Effector memory CD4-positive, alpha-beta T cell (primary cell): Measurements from ENCODE around the gene INTS11.

ENCODE experiments used
- DNase-seq, 3 donors: peaks; one replicate each; pipeline ENCODE4 v3.0.0-alpha.2; 2020
- H3K27ac ChIP-seq: 2 replicates; pipeline ENCODE4 v1.7.0; 2013; ENCODE audit warnings: mild to moderate bottlenecking, low read length, moderate library complexity; ENCODE audit not compliant: insufficient read depth, poor library complexity, severe bottlenecking
- H3K27me3 ChIP-seq: replicated peaks from 2 replicates; pipeline ENCODE4 v1.7.0; 2013; ENCODE audit warnings: mild to moderate bottlenecking, low read length; ENCODE audit not compliant: insufficient read depth, control insufficient read depth, poor library complexity, severe bottlenecking
- H3K36me3 ChIP-seq: 2 replicates; pipeline ENCODE4 v1.7.0; 2013; ENCODE audit warnings: mild to moderate bottlenecking, low read length, moderate library complexity; ENCODE audit not compliant: control insufficient read depth, insufficient read depth
- H3K4me1 ChIP-seq: 2 replicates; pipeline ENCODE4 v1.7.0; 2013; ENCODE audit warnings: low read length, mild to moderate bottlenecking; ENCODE audit not compliant: control insufficient read depth, insufficient read depth, poor library complexity, severe bottlenecking
- H3K4me3 ChIP-seq: 2 replicates; pipeline ENCODE4 v1.7.0; 2013; ENCODE audit warnings: low read length, low read depth, mild to moderate bottlenecking; ENCODE audit not compliant: insufficient read depth, poor library complexity, severe bottlenecking
- H3K9me3 ChIP-seq: 2 replicates; pipeline ENCODE4 v1.7.0; 2013; ENCODE audit warnings: mild to moderate bottlenecking, low read length, moderate library complexity; ENCODE audit not compliant: control insufficient read depth

The INTS11 gene

GRCh38 chr1:1356796-1357401 is 32.4 kb upstream of the INTS11 start:
- Histone ChIP-seq H3K4me3 (no peak overlapping the region), H3K9me3 (no peaks in the 10 kb centered on the region), H3K4me1 (peaks cover 26% of the 10 kb centered on the region), H3K36me3 (no peaks in the 10 kb centered on the region), H3K27ac (no peak overlapping the region), H3K27me3 (peaks cover 32% of the 10 kb centered on the region)
- no peak for DNase-seq

- peaks cover 32% of the 10 kb centered on the region for H3K27me3 ChIP-seq
- no peaks in the 10 kb centered on the region for H3K36me3 ChIP-seq
- H3K4me1 ChIP-seq: peaks cover 26% of the 10 kb centered on the region
- H3K27ac ChIP-seq: no peak overlapping the region
- H3K9me3 ChIP-seq: no peaks in the 10 kb centered on the region
- H3K4me3 ChIP-seq: no peak overlapping the region
- no peak for DNase-seq
These were observed 31.8 kb upstream of the INTS11 start for GRCh38 chr1:1356166-1356795.

GRCh38 chr1:1355416-1355815 is 31.0 kb upstream of the INTS11 start:
- Histone ChIP-seq H3K4me3 (no peak overlapping the region), H3K36me3 (no peaks in the 10 kb centered on the region), H3K27ac (no peak overlapping the region), H3K4me1 (peaks cover 26% of the 10 kb centered on the region), H3K27me3 (peaks cover 32% of the 10 kb centered on the region), H3K9me3 (no peaks in the 10 kb centered on the region)
- DNase-seq: no peak

- no peaks in the 10 kb centered on the region for H3K9me3 ChIP-seq
- peaks cover 32% of the 10 kb centered on the region for H3K27me3 ChIP-seq
- H3K4me1 ChIP-seq: peaks cover 28% of the 10 kb centered on the region
- peak overlapping the region; percentile 8 for H3K4me3 ChIP-seq
- H3K36me3 ChIP-seq: no peaks in the 10 kb centered on the region
- no peak overlapping the region for H3K27ac ChIP-seq
- no peak for DNase-seq
These were observed 30.1 kb upstream of the INTS11 start for GRCh38 chr1:1354271-1355247.

- Histone ChIP-seq H3K27me3 (peaks cover 32% of the 10 kb centered on the region), H3K27ac (no peak overlapping the region)
These were observed 29.1 kb upstream of the INTS11 start for GRCh38 chr1:1353389-1354151.

GRCh38 chr1:1352786-1353388 is 28.4 kb upstream of the INTS11 start:
- H3K27me3 ChIP-seq: peaks cover 32% of the 10 kb centered on the region
- no peak overlapping the region for H3K27ac ChIP-seq
- H3K4me1 ChIP-seq: peaks cover 26% of the 10 kb centered on the region
- H3K36me3 ChIP-seq: no peaks in the 10 kb centered on the region
- H3K4me3 ChIP-seq: no peak overlapping the region
- no peaks in the 10 kb centered on the region for H3K9me3 ChIP-seq
- no peak for DNase-seq

More at GRCh38 chr1:1353389-1354151, 29.1 kb upstream of the INTS11 start:
- Histone ChIP-seq H3K9me3 (no peaks in the 10 kb centered on the region), H3K4me1 (peaks cover 24% of the 10 kb centered on the region), H3K36me3 (no peaks in the 10 kb centered on the region), H3K4me3 (no peak overlapping the region)
- no peak for DNase-seq

GRCh38 chr1:1351511-1352427 is 27.3 kb upstream of the INTS11 start:
- DNase-seq: no peak
- no peaks in the 10 kb centered on the region for H3K9me3 ChIP-seq
- no peaks in the 10 kb centered on the region for H3K36me3 ChIP-seq
- H3K27me3 ChIP-seq: peaks cover 32% of the 10 kb centered on the region
- H3K27ac ChIP-seq: no peak overlapping the region
- H3K4me3 ChIP-seq: no peak overlapping the region
- H3K4me1 ChIP-seq: peaks cover 35% of the 10 kb centered on the region

GRCh38 chr1:1349256-1350012 is 25.0 kb upstream of the INTS11 start, which contains the start of gene DVL1:
DVL1 (minus strand) TSS chr1:1349418; CDS start chr1:1349065, 353 bp downstream.
- peak within 1 kb of the TSS; percentile 70 for H3K27ac ChIP-seq
- peaks cover 28% of the 10 kb centered on the region for H3K4me1 ChIP-seq
- DNase-seq: peak; percentile 48 to 66 (median 64)
- peak within 1 kb of the TSS; percentile 60 for H3K4me3 ChIP-seq
- no peaks in the 10 kb centered on the region for H3K36me3 ChIP-seq
- H3K27me3 ChIP-seq: peaks cover 21% of the 10 kb centered on the region
- H3K9me3 ChIP-seq: no peaks in the 10 kb centered on the region
